ENCODE results near the gene NR3C2.

NR3C2 gene

DNA sequence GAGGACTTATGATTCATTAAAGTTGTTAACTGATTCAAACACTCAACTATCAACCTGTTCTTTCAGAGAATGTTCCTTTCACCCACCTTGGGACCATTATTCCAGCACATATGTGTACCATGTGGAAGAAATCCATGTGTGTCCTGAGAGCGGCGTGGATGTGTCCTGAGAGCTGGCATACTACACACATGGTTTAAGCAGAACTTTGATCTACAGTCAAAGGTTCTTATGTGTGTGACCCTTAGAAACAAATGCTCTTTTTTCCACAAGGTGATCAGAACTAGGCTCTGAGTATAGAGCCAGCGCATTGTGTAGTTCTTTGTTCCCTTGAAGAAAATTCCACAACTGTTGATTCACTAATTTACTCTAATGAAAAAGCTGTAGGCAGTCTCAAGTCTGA is 332.0 kb downstream of the NR3C2 start:
- no peak for DNase-seq (ENCODE audit: low read depth)
- no peak overlapping the region for H3K4me3 ChIP-seq (ENCODE audit: control insufficient read depth, low read depth, low read length)
- TF ChIP-seq, protein P1, sequence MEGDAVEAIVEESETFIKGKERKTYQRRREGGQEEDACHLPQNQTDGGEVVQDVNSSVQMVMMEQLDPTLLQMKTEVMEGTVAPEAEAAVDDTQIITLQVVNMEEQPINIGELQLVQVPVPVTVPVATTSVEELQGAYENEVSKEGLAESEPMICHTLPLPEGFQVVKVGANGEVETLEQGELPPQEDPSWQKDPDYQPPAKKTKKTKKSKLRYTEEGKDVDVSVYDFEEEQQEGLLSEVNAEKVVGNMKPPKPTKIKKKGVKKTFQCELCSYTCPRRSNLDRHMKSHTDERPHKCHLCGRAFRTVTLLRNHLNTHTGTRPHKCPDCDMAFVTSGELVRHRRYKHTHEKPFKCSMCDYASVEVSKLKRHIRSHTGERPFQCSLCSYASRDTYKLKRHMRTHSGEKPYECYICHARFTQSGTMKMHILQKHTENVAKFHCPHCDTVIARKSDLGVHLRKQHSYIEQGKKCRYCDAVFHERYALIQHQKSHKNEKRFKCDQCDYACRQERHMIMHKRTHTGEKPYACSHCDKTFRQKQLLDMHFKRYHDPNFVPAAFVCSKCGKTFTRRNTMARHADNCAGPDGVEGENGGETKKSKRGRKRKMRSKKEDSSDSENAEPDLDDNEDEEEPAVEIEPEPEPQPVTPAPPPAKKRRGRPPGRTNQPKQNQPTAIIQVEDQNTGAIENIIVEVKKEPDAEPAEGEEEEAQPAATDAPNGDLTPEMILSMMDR (conservative IDR thresholded peaks at IDR 0.05; ENCODE audit: control insufficient read depth, insufficient read depth, low read depth, low read length), result no peak

DNA sequence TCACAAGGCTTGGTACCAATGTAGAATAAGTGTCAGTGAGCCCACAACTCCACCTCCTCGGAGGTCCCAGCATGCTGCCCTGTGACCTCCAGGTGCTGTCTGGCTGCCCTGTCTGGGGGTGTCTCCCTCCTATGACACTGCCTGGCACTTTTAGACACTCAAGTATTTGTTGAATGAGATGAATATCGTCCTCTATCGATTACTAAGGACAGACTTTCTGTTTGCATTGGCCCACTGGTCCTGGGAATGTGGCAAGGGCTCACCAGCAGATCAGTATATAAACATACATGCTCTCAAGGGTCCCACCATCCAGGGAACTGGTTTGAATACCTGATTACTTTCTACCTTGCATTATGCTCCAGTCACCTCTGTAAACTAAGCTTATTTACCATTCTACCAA is 333.0 kb downstream of the NR3C2 start:
- no peak overlapping the region for H3K4me3 ChIP-seq (ENCODE audit: control insufficient read depth, low read depth, low read length)
- TF ChIP-seq, protein P1 (conservative IDR thresholded peaks at IDR 0.05; ENCODE audit: control insufficient read depth, insufficient read depth, low read depth, low read length), result no peak
- no peak for DNase-seq (ENCODE audit: low read depth)

DNA sequence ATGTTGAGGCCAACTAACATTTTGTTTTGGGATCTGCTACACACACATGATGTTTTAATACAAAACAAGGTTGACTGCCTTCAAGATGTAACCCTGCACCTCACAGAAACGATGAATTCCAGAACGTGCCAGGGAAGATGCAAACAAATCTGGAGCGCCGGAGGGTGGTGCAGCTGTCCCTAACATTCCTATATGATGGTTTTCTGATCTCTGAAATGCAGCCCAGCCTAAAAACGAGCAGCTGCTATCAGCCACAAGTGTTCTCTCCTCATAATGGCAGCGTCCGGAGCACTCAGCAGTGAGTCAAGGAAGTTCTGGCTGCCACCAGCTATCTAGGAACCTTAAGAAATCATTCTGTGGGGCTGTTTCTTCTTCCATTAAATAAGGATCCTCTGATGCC is 333.4 kb downstream of the NR3C2 start:
- no peak for DNase-seq (ENCODE audit: low read depth)
- H3K4me3 ChIP-seq (ENCODE audit: control insufficient read depth, low read depth, low read length), result no peak overlapping the region
- TF ChIP-seq, protein P1 (conservative IDR thresholded peaks at IDR 0.05; ENCODE audit: control insufficient read depth, insufficient read depth, low read depth, low read length), result no peak

DNA sequence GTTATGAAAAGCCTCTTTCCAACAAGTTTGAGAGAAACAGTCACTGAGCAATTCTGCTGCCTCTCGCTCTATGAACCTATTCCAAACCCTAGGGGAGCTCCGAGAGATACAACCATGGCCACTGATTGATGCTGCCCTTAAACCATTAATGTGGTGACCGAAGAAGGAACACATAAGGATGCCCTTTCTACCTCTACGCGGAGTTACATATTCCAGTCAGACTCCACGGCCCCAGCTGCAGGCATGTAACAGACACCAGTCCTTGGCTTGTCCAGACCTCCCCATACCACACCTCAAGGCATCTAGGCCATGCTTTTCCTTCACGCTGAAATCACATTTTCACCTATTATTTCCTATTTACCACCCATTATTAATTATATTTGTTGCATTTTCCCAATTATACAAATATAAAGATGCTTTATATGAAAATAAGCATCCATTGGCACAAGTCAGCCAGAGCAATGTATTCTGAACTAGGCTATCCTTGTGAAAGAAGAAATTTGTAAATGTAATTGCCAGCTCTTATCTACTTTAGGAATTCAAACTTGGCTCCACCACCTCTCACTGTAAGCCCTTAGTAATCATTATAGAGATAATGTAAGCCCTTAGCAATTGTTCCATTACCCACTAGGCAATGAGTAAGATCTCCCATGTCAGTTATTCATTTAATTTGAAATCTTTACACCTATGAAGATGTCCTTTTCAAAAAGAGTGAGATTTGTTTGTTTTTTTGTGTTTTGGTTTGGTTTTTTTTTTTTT is 338.4 kb downstream of the NR3C2 start:
- TF ChIP-seq, protein P1 (conservative IDR thresholded peaks at IDR 0.05; ENCODE audit: control insufficient read depth, insufficient read depth, low read depth, low read length), result no peak
- no peak overlapping the region for H3K4me3 ChIP-seq (ENCODE audit: control insufficient read depth, low read depth, low read length)
- DNase-seq (ENCODE audit: low read depth), result no peak

DNA sequence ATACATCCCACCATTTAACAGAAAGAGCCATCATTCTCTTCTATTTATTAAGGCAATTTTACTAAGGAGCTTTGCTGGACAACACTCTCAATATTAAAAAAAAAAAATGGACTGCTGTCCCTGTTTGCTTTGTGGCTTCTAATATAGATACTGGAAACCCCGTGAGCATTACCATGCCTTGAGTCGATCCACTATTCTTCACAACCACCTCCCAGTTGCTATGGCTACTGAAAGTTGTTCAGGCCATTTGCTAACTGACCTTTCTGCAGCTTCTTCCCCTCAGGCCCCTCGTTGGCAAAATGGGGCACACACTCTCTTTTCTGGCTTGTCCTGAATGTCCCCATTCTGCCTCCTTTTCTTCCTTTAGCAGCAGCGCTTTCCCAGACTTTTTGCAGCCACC is 340.4 kb downstream of the NR3C2 start:
- DNase-seq (ENCODE audit: low read depth), result no peak
- no peak overlapping the region for H3K4me3 ChIP-seq (ENCODE audit: control insufficient read depth, low read depth, low read length)
- TF ChIP-seq, protein P1 (conservative IDR thresholded peaks at IDR 0.05; ENCODE audit: control insufficient read depth, insufficient read depth, low read depth, low read length), result no peak

DNA sequence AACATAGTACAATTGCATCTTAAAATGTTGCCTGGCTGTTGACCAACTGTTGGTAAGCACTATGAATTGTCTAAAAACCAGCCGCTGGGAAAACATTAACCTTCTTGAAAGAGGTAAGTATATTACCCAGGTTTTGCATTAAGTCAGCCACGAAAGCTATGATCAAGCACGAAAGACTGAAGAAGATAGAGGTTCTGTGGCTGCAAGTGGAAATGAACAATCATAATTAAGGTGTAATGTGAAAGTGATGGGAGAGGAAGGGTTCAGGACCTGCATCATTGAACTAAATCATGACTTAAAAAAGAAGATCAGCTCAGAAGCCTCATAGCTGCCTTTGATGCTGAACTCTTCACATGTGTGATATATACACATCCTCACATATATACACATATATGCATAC is 341.0 kb downstream of the NR3C2 start:
- H3K4me3 ChIP-seq (ENCODE audit: control insufficient read depth, low read depth, low read length), result no peak overlapping the region
- TF ChIP-seq, protein P1 (conservative IDR thresholded peaks at IDR 0.05; ENCODE audit: control insufficient read depth, insufficient read depth, low read depth, low read length), result no peak
- DNase-seq (ENCODE audit: low read depth), result no peak
